Measurements from ENCODE around the gene ASIC3.
A peak's percentile ranks its signal among the peaks of the same experiment; 100 is the strongest.

ASIC3 gene

DNA sequence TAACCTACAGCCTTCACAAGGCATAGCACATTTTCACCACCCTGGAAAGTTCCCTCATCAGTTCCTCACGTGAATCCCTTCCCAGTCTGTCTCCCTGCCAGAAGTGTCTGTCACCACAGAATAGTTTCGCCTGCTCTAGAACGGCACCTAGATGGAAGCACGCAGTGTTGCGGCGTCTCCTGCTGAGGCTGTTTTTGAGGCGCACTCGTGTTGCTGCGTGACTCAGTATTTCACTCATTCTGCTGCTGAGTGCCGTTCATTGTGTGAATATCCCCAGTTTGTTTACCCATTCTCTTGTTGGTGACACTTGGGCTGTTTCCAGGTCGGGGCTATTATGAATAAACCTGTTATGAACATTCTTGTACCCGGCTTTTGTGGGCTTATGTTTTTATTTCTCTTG lies 44.8 kb upstream of the ASIC3 start:
- H3K4me3 ChIP-seq (ENCODE audit: low read length) = no peak overlapping the region
- H3K4ac ChIP-seq (ENCODE audit: low read depth, low read length) = no peak overlapping the region
- no peak overlapping the region for H3K23ac ChIP-seq (ENCODE audit: low read length)
- H3K36me3 ChIP-seq (ENCODE audit: control insufficient read depth, insufficient read depth, low read length) = no peaks in the 10 kb centered on the region
- H3K79me2 ChIP-seq (ENCODE audit: control insufficient read depth, insufficient read depth, low read length) = no peaks in the 10 kb centered on the region
- no peak overlapping the region for H2BK120ac ChIP-seq (ENCODE audit: low read depth, low read length)
- no peak overlapping the region for H4K8ac ChIP-seq (ENCODE audit: low read depth, low read length)
- H3K27ac ChIP-seq (ENCODE audit: low read depth, low read length) = no peak overlapping the region
- H2BK5ac ChIP-seq (ENCODE audit: low read length) = no peak overlapping the region
- H3K4me1 ChIP-seq (ENCODE audit: control insufficient read depth, low read depth, low read length) = peaks cover 8% of the 10 kb centered on the region
- no peaks in the 10 kb centered on the region for H3K79me1 ChIP-seq (ENCODE audit: low read length)
- H3K27me3 ChIP-seq (ENCODE audit: insufficient read depth, low read length, poor library complexity) = no peaks in the 10 kb centered on the region
- WGBS (ENCODE audit: extremely low coverage, insufficient coverage, low lambda C conversion rate) = no CpG with 5 or more reads among the region's 12 CpGs
- H2AK5ac ChIP-seq (ENCODE audit: low read length) = no peak overlapping the region
- H3K9ac ChIP-seq (ENCODE audit: low read length) = no peak overlapping the region
- no peak overlapping the region for H3K18ac ChIP-seq (ENCODE audit: low read length)
- H2BK15ac ChIP-seq (replicated peaks; ENCODE audit: low read depth) = no peak overlapping the region
- H3K4me2 ChIP-seq (ENCODE audit: low read length) = no peak overlapping the region
- peak overlapping the region; percentile 56 for H3K56ac ChIP-seq (ENCODE audit: low read length)
- no peak for DNase-seq
- H4K5ac ChIP-seq (ENCODE audit: low read length) = no peak overlapping the region

GRCh38 chr7:151005566-151005965 lies 42.8 kb upstream of the ASIC3 start:
- Histone ChIP-seq H2AK5ac (ENCODE audit: low read length) (no peak overlapping the region), H3K23ac (ENCODE audit: low read length) (no peak overlapping the region), H4K5ac (ENCODE audit: low read length) (no peak overlapping the region), H2BK15ac (replicated peaks; ENCODE audit: low read depth) (no peak overlapping the region), H3K79me2 (ENCODE audit: control insufficient read depth, insufficient read depth, low read length) (no peaks in the 10 kb centered on the region), H3K18ac (ENCODE audit: low read length) (no peak overlapping the region), H3K9ac (ENCODE audit: low read length) (no peak overlapping the region), H2BK5ac (ENCODE audit: low read length) (no peak overlapping the region), H3K36me3 (ENCODE audit: control insufficient read depth, insufficient read depth, low read length) (no peaks in the 10 kb centered on the region), H2BK120ac (ENCODE audit: low read depth, low read length) (no peak overlapping the region), H3K4ac (ENCODE audit: low read depth, low read length) (no peak overlapping the region), H3K56ac (ENCODE audit: low read length) (no peak overlapping the region), H3K27me3 (ENCODE audit: insufficient read depth, low read length, poor library complexity) (no peaks in the 10 kb centered on the region), H4K8ac (ENCODE audit: low read depth, low read length) (no peak overlapping the region), H3K79me1 (ENCODE audit: low read length) (no peaks in the 10 kb centered on the region), H3K4me1 (ENCODE audit: control insufficient read depth, low read depth, low read length) (peaks cover 16% of the 10 kb centered on the region), H3K4me3 (ENCODE audit: low read length) (no peak overlapping the region), H3K4me2 (ENCODE audit: low read length) (no peak overlapping the region), H3K27ac (ENCODE audit: low read depth, low read length) (no peak overlapping the region)
- WGBS (ENCODE audit: extremely low coverage, insufficient coverage, low lambda C conversion rate) = no CpG with 5 or more reads among the region's 9 CpGs
- no peak for DNase-seq

GRCh38 chr7:151006590-151007300 lies 41.6 kb upstream of the ASIC3 start:
- no peak overlapping the region for H3K4me2 ChIP-seq (ENCODE audit: low read length)
- no peaks in the 10 kb centered on the region for H3K79me1 ChIP-seq (ENCODE audit: low read length)
- no peak overlapping the region for H3K4me3 ChIP-seq (ENCODE audit: low read length)
- no CpG with 5 or more reads among the region's 23 CpGs for WGBS (ENCODE audit: extremely low coverage, insufficient coverage, low lambda C conversion rate)
- peaks cover 17% of the 10 kb centered on the region for H3K4me1 ChIP-seq (ENCODE audit: control insufficient read depth, low read depth, low read length)
- no peak overlapping the region for H3K18ac ChIP-seq (ENCODE audit: low read length)
- H3K4ac ChIP-seq (ENCODE audit: low read depth, low read length) = no peak overlapping the region
- no peaks in the 10 kb centered on the region for H3K36me3 ChIP-seq (ENCODE audit: control insufficient read depth, insufficient read depth, low read length)
- no peak overlapping the region for H3K23ac ChIP-seq (ENCODE audit: low read length)
- no peak overlapping the region for H4K5ac ChIP-seq (ENCODE audit: low read length)
- no peak overlapping the region for H2BK5ac ChIP-seq (ENCODE audit: low read length)
- H3K79me2 ChIP-seq (ENCODE audit: control insufficient read depth, insufficient read depth, low read length) = no peaks in the 10 kb centered on the region
- H4K8ac ChIP-seq (ENCODE audit: low read depth, low read length) = no peak overlapping the region
- H3K27me3 ChIP-seq (ENCODE audit: insufficient read depth, low read length, poor library complexity) = no peaks in the 10 kb centered on the region
- H2AK5ac ChIP-seq (ENCODE audit: low read length) = no peak overlapping the region
- H2BK120ac ChIP-seq (ENCODE audit: low read depth, low read length) = no peak overlapping the region
- no peak overlapping the region for H3K27ac ChIP-seq (ENCODE audit: low read depth, low read length)
- peak overlapping the region; percentile 81 for H3K56ac ChIP-seq (ENCODE audit: low read length)
- H3K9ac ChIP-seq (ENCODE audit: low read length) = peak overlapping the region; percentile 57
- DNase-seq = no peak
- no peak overlapping the region for H2BK15ac ChIP-seq (replicated peaks; ENCODE audit: low read depth)

GRCh38 chr7:151007469-151007898 lies 40.8 kb upstream of the ASIC3 start:
- Histone ChIP-seq H3K4ac (ENCODE audit: low read depth, low read length) (no peak overlapping the region), H3K36me3 (ENCODE audit: control insufficient read depth, insufficient read depth, low read length) (no peaks in the 10 kb centered on the region), H3K4me1 (ENCODE audit: control insufficient read depth, low read depth, low read length) (peaks cover 17% of the 10 kb centered on the region), H4K8ac (ENCODE audit: low read depth, low read length) (no peak overlapping the region), H2AK5ac (ENCODE audit: low read length) (peak overlapping the region; percentile 88), H3K79me2 (ENCODE audit: control insufficient read depth, insufficient read depth, low read length) (no peaks in the 10 kb centered on the region), H3K4me2 (ENCODE audit: low read length) (no peak overlapping the region), H3K18ac (ENCODE audit: low read length) (no peak overlapping the region), H3K4me3 (ENCODE audit: low read length) (no peak overlapping the region), H2BK15ac (replicated peaks; ENCODE audit: low read depth) (no peak overlapping the region), H2BK120ac (ENCODE audit: low read depth, low read length) (no peak overlapping the region), H3K9ac (ENCODE audit: low read length) (peak overlapping the region; percentile 57), H3K23ac (ENCODE audit: low read length) (peak overlapping the region; percentile 73), H3K79me1 (ENCODE audit: low read length) (no peaks in the 10 kb centered on the region), H3K56ac (ENCODE audit: low read length) (peak overlapping the region; percentile 81), H2BK5ac (ENCODE audit: low read length) (peak overlapping the region; percentile 90), H3K27me3 (ENCODE audit: insufficient read depth, low read length, poor library complexity) (no peaks in the 10 kb centered on the region), H4K5ac (ENCODE audit: low read length) (no peak overlapping the region), H3K27ac (ENCODE audit: low read depth, low read length) (peak overlapping the region; percentile 25)
- DNase-seq = no peak
- WGBS (ENCODE audit: extremely low coverage, insufficient coverage, low lambda C conversion rate) = no CpG with 5 or more reads among the region's 7 CpGs

DNA sequence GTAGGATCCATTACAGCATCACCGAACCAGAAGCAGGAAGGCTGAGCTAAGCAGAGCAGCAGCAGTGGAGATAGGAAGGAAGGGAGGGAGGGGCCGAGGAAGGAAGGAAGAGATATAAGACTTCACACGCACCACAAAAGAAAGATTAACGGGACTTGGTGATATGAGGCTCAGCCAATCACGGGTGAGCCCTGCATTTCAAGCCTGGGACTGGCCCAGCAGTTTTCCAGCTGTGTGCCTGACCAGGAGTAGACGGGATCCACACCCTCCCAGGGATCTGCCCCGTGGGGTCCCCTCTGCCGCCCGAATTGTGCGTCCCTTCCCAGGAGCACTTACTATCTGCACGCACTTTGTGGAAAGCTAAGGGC lies 40.2 kb upstream of the ASIC3 start:
- peak; percentile 90 for DNase-seq
- no peaks in the 10 kb centered on the region for H3K36me3 ChIP-seq (ENCODE audit: control insufficient read depth, insufficient read depth, low read length)
- H3K4me3 ChIP-seq (ENCODE audit: low read length) = no peak overlapping the region

More for the DNA sequence above, 40.2 kb upstream of the ASIC3 start:
- Histone ChIP-seq H4K5ac (ENCODE audit: low read length) (no peak overlapping the region), H3K23ac (ENCODE audit: low read length) (no peak overlapping the region), H3K4me1 (ENCODE audit: control insufficient read depth, low read depth, low read length) (peaks cover 17% of the 10 kb centered on the region), H3K56ac (ENCODE audit: low read length) (peak overlapping the region; percentile 40), H3K79me2 (ENCODE audit: control insufficient read depth, insufficient read depth, low read length) (no peaks in the 10 kb centered on the region), H3K27me3 (ENCODE audit: insufficient read depth, low read length, poor library complexity) (no peaks in the 10 kb centered on the region), H3K9ac (ENCODE audit: low read length) (no peak overlapping the region), H2AK5ac (ENCODE audit: low read length) (no peak overlapping the region), H4K8ac (ENCODE audit: low read depth, low read length) (no peak overlapping the region), H3K27ac (ENCODE audit: low read depth, low read length) (no peak overlapping the region), H2BK15ac (replicated peaks; ENCODE audit: low read depth) (no peak overlapping the region), H3K79me1 (ENCODE audit: low read length) (no peaks in the 10 kb centered on the region), H3K4ac (ENCODE audit: low read depth, low read length) (no peak overlapping the region), H3K18ac (ENCODE audit: low read length) (no peak overlapping the region), H2BK120ac (ENCODE audit: low read depth, low read length) (no peak overlapping the region), H3K4me2 (ENCODE audit: low read length) (no peak overlapping the region), H2BK5ac (ENCODE audit: low read length) (no peak overlapping the region)
- no CpG with 5 or more reads among the region's 11 CpGs for WGBS (ENCODE audit: extremely low coverage, insufficient coverage, low lambda C conversion rate)

Data from mesendoderm (in vitro differentiated cells).